AG04450 (cell line): ENCODE data around the gene FCHSD1. TPM values are rescaled to one million over a fixed set of nuclear protein-coding genes. Genes with fewer than 3 reads are reported as not detected.
A peak's percentile ranks its signal among the peaks of the same experiment; 100 is the strongest.

Source experiments
- CTCF ChIA-PET: fragments of 300-600, 350-600 bp; formaldehyde crosslinking; extraction: SDS; loops from one replicate; lab custom pipeline; 2022; ENCODE audit warnings: antibody characterized with exemption, inconsistent platforms; lab: Charles Lee
- POLR2A ChIA-PET: fragments of 350-600 bp; formaldehyde crosslinking; extraction: SDS; loops from one replicate; lab custom pipeline; 2021; ENCODE audit warnings: antibody characterized with exemption, inconsistent platforms; lab: Yijun Ruan, JAX
- DNase-seq: peaks from one replicate; pipeline ENCODE4 v3.0.0-alpha.2; 2011; ENCODE audit warnings: low read depth, low spot score
- H3K27ac ChIP-seq: one replicate; pipeline ENCODE4 v1.5.1; 2012; ENCODE audit warnings: low read depth, low read length, control low read depth
- H3K27me3 ChIP-seq: one replicate; pipeline ENCODE4 v1.6.0; 2012; ENCODE audit warnings: low read length; ENCODE audit not compliant: control insufficient read depth, insufficient read depth
- H3K4me3 ChIP-seq: 2 replicates; pipeline ENCODE4 v1.5.1; 2011; ENCODE audit warnings: mild to moderate bottlenecking, low read depth, low read length, control low read depth
- H3K9me3 ChIP-seq: 2 replicates; pipeline ENCODE4 v1.5.1; 2012; ENCODE audit warnings: low read length; ENCODE audit not compliant: control insufficient read depth, insufficient read depth
- CTCF ChIP-seq: IDR thresholded peaks from 2 replicates; pipeline ENCODE4 v1.5.1; 2011; ENCODE audit warnings: low read depth, low read length, control low read depth, inconsistent platforms
- polyA plus RNA-seq: library from polyadenylated mRNA; depleted of rRNA; stranded (reverse); fragments of >200 nt; gene quantifications from 2 replicates; pipeline ENCODE4 v1.2.3, GENCODE V29; 2011

Gene FCHSD1
- polyA plus RNA-seq, 1 experiment, result 28.1 TPM

DNA sequence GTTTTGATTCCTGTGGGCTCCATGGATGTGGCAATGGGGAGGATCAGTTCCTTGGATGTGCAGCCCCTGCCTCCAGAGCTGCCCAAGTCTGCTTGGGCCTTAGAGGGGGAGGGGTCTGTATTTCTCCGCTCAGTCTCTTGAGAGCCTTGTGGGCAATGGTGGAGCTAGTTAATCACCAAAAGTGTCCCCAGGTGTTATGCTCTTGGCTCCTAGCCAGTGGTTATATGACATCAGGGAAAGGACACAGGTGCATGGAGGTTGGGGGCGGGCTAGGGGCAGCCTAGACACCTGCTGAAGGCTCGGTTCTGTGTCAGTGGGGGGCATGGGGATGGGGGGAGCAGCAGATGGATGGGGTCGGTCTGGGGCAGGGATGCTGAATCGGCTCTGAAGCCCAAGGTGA lies 43.3 kb upstream of the FCHSD1 start:
- no peak for TF ChIP-seq CTCF
- POLR2A ChIA-PET, result no interaction called here
- CTCF ChIA-PET, result interaction anchor here (1.0 to 16.0 kb wide), 5 partner anchors 8 to 274 kb away, joined by 3 to 422 read pairs (median 45); partner anchors contain the start of genes PCDH1, PCDH12 and RNF14
- H3K9me3 ChIP-seq, result no peaks in the 10 kb centered on the region
- DNase-seq, result no peak
- peaks cover 53% of the 10 kb centered on the region for H3K27me3 ChIP-seq
- no peak overlapping the region for H3K27ac ChIP-seq
- no peak overlapping the region for H3K4me3 ChIP-seq

GRCh38 chr5:141692919-141693725 lies 41.9 kb upstream of the FCHSD1 start:
- TF ChIP-seq CTCF, result no peak
- DNase-seq, result no peak
- Histone ChIP-seq H3K4me3 (no peak overlapping the region), H3K27me3 (peaks cover 49% of the 10 kb centered on the region), H3K27ac (no peak overlapping the region), H3K9me3 (no peaks in the 10 kb centered on the region)
- ChIA-PET CTCF (interaction anchor here (1.4 to 16.0 kb wide), 15 partner anchors 9 to 293 kb away, joined by 4 to 422 read pairs (median 11); partner anchors contain the start of genes ARAP3, DELE1, PCDH1 and PCDH12), POLR2A (interaction anchor here (1.0 to 2.2 kb wide), 3 partner anchors 24 to 267 kb away, joined by 3 to 7 read pairs (median 6); partner anchors contain the start of gene DELE1)

GRCh38 chr5:141692533-141692888 lies 41.3 kb upstream of the FCHSD1 start:
- no peak for DNase-seq
- Histone ChIP-seq H3K9me3 (no peaks in the 10 kb centered on the region), H3K4me3 (peak overlapping the region; percentile 59), H3K27ac (no peak overlapping the region), H3K27me3 (peaks cover 43% of the 10 kb centered on the region)
- no peak for TF ChIP-seq CTCF
- CTCF ChIA-PET, result interaction anchor here (0.6 to 16.0 kb wide), 46 partner anchors 10 to 453 kb away, joined by 3 to 422 read pairs (median 5); partner anchors contain the start of genes ARAP3, DELE1, DIAPH1 and PCDH1
- POLR2A ChIA-PET, result interaction anchor here (0.9 to 2.2 kb wide), 5 partner anchors 25 to 320 kb away, joined by 3 to 7 read pairs (median 3); partner anchors contain the start of genes DELE1 and GNPDA1

GRCh38 chr5:141691867-141692532 lies 40.8 kb upstream of the FCHSD1 start:
- CTCF ChIA-PET, result interaction anchor here (0.5 to 16.0 kb wide), 63 partner anchors 9 to 957 kb away, joined by 3 to 422 read pairs (median 5); partner anchors contain the start of genes ARAP3, DELE1, DIAPH1 and FCHSD1
- POLR2A ChIA-PET, result interaction anchor here (0.7 to 2.2 kb wide), 4 partner anchors 187 to 321 kb away, joined by 3 to 7 read pairs (median 3); partner anchors contain the start of genes GNPDA1 and RNF14

More at GRCh38 chr5:141691867-141692532, 40.8 kb upstream of the FCHSD1 start:
- peak; percentile 97 for TF ChIP-seq CTCF
- H3K27ac ChIP-seq, result no peak overlapping the region
- peak; percentile 38 for DNase-seq
- peaks cover 38% of the 10 kb centered on the region for H3K27me3 ChIP-seq
- no peaks in the 10 kb centered on the region for H3K9me3 ChIP-seq
- H3K4me3 ChIP-seq, result peak overlapping the region; percentile 59
